Mononuclear cell (primary cell): Measurements from ENCODE around the gene PLCL1. TPM values are rescaled to one million over a fixed set of nuclear protein-coding genes. Genes with fewer than 3 reads are reported as not detected.

ENCODE experiments used
- H3K27me3 ChIP-seq: 2 replicates; pipeline ENCODE4 v1.6.0; 2011; ENCODE audit warnings: low read length, control low read depth; ENCODE audit not compliant: insufficient read depth
- H3K4me1 ChIP-seq: 2 replicates; pipeline ENCODE4 v1.5.1; 2011; ENCODE audit warnings: mild to moderate bottlenecking, low read length, control low read depth; ENCODE audit not compliant: insufficient read depth
- H3K4me3 ChIP-seq: 2 replicates; pipeline ENCODE4 v1.5.1; 2011; ENCODE audit warnings: mild to moderate bottlenecking, low read length, moderate library complexity
- H3K9me3 ChIP-seq: 2 replicates; pipeline ENCODE4 v1.5.1; 2011; ENCODE audit warnings: low read depth, mild to moderate bottlenecking, control low read depth, low read length
- total RNA-seq: library from RNA; depleted of rRNA; stranded (reverse); fragments of >200 nt; gene quantifications from one replicate; pipeline ENCODE4 v1.2.3, GENCODE V29; 2012

Gene PLCL1
- total RNA-seq, result 23.4 TPM

DNA sequence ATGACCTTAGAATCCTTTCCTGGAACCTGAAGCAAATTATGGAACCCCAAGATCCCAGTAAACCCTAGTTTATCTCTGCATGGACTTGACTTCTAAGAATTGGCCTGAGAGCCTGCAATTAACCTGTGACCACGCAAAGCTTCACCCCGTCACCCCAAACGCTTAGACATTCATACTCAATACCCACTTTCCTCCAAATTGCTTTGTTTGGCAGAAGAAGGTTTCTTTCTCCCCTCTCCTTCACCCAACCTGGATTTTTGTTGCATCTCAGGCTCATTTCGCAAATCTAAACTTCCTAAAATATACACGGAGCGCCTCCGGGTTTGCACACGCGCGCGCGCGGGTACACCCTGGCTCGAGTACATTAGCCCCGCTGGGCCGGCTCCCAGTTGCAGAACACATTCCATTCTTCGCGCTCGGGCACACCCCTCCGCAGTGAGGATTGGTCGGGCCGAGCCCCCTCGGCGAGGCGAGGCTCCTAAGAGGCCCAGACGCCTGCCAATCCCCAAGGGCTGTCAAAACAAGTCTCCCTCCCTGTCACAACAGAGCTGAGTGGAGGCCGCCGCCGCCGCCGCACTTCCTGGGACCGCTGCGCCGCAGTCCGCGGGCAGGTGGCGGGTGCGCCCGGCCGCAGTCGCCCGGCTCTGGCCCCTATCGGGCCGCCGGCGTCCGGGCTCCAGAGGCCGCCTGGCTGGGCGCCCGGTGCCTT lies at the start of gene PLCL1:
PLCL1 (plus strand) TSS at position 545 of the 709 bp plus-strand sequence.
- peak within 1 kb of the TSS; percentile 52 for H3K4me3 ChIP-seq
- H3K4me1 ChIP-seq, result peaks cover 22% of the 10 kb centered on the region
- H3K27me3 ChIP-seq, result peaks cover 40% of the 10 kb centered on the region
- no peaks in the 10 kb centered on the region for H3K9me3 ChIP-seq

DNA sequence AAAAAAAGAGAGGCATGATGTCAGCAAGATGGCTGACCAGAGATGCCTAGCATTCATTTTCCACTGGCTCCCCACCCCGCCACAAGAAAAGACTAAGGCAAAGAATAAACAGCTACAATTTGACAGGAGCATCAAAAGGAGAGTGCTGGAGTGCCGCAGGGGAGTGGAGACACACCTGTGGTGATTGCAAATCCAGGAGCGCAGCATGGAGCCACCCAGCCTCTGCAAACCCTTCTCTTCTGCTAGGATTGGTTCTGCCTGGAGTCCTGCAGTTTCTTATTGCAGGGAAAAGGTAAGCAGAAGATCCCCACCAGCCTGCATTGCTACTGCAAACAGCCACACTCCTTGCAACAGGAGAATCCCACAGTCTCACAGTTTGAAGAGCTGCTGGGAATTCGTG lies 45.4 kb upstream of the PLCL1 start:
- Histone ChIP-seq H3K4me1 (no peaks in the 10 kb centered on the region), H3K27me3 (no peaks in the 10 kb centered on the region), H3K4me3 (no peak overlapping the region), H3K9me3 (peaks cover 14% of the 10 kb centered on the region)

DNA sequence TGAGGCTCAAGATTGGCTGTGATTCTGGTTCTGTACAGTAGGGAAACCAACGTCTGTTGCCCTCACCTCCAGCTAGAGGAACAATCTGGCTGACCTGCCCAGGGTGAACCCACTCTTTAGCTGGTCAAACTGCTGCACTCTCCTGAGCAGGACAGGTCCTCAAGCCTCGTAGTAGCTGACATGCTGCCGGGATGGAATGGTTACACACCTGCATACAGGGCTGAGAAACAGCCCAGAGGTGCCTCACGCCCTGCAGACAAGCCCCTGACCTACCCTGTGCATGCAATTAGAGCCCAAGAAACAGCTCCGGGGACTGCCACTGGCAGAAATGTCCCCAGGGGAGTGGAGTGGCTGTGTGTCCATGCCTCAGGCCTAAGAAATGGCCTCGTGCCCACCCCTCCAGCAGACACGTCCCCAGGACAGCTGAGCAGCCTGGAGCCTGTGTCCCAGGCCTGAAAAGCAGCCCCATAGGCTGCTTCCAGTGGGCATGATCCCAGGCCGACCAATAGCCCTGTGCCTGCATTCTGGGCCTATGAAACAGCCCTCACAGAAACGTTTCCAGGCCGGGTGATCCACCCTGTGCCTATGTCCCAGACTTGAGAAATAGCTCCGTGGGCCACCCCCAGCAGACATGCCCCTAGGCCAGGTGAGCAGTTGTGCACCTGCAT lies 44.6 kb upstream of the PLCL1 start:
- H3K27me3 ChIP-seq, result no peaks in the 10 kb centered on the region

DNA sequence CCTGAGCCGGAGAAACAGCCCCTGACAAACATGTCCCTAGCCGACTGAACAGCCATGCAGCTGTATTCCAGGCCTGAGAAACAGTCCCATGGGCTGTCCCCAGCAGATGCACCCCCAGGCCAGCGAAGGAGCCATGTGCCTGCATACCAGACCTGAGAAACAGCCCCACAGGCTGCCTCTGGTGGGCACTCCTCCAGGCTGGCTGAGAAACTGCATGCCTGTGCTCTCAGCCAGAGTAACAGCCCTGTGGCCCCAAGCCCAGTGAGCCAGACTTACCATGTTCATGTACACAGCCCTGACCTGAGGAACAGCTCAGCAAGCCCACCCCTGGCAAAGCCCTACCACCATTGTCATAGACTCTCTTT lies 44.1 kb upstream of the PLCL1 start:
- H3K4me1 ChIP-seq, result no peaks in the 10 kb centered on the region
- no peaks in the 10 kb centered on the region for H3K27me3 ChIP-seq
- H3K4me3 ChIP-seq, result no peak overlapping the region
- H3K9me3 ChIP-seq, result peaks cover 14% of the 10 kb centered on the region

More for the DNA sequence above, 44.6 kb upstream of the PLCL1 start:
- H3K4me3 ChIP-seq, result no peak overlapping the region
- H3K4me1 ChIP-seq, result no peaks in the 10 kb centered on the region
- peaks cover 14% of the 10 kb centered on the region for H3K9me3 ChIP-seq

DNA sequence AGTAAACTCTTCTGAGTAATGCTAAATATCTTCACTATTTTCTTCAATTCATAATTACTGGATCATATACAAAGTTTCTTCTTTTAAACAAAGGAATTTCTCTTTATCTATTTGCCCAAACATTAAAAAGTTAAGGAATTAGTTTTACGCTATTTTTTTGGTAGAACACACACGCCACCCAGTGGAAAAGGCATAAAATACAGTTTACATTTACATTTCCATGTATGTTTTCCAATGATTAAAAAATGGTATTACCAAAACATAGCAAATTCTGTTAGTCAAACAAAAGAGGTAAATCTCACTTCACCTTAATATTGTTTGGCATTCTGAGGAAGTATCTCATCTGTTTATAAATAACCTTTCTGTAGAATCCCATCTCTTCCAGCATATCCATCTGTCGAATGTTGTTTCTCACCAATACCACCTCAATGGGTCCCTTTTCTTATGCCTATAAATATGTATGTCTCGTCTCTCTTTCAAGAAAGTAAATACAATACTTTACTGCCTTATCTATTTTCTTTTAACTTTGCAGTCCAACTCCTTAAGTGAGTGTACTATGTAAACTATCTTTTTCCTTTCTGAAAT lies 26.5 kb upstream of the PLCL1 start:
- Histone ChIP-seq H3K4me1 (no peaks in the 10 kb centered on the region), H3K4me3 (no peak overlapping the region), H3K27me3 (no peaks in the 10 kb centered on the region), H3K9me3 (no peaks in the 10 kb centered on the region)

DNA sequence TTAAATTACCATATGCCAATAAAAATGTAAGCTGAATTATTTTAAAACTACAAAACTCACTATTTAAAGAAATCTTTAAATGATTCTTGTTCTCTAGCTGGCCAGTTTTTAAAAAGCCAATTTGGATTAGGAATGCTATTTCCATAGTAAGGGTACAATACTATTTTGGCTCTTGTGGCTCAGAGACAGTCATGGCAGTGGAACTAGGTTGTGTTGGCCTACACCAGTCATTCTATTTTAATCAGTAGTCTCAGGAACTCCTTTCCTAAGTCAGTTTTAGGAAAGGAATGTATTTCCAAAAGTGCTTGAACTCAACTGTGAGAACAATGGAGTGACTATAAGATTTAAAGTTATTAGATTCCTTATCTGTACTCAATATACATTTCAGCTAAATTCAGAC lies 25.1 kb upstream of the PLCL1 start:
- H3K27me3 ChIP-seq, result no peaks in the 10 kb centered on the region
- no peaks in the 10 kb centered on the region for H3K9me3 ChIP-seq
- H3K4me1 ChIP-seq, result no peaks in the 10 kb centered on the region
- H3K4me3 ChIP-seq, result no peak overlapping the region

DNA sequence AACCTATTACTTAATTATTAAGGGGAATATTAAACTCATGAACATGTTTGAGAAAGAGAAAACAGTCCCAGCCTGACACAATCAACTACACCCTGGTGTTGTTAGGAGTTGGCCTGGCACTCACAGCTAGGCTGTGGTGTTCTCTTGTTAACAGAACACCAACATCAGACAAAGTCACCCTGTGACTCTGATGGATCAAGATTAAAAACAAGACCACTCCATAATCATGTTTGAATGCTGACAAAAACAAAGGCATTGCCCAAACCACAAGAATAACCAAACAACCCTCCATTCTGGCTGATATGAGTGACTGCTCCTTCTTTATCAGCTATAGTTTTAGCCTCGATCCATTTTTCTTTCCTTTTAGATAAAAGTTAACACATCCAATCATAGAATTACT lies 22.3 kb upstream of the PLCL1 start:
- Histone ChIP-seq H3K4me3 (no peak overlapping the region), H3K4me1 (peaks cover 10% of the 10 kb centered on the region), H3K9me3 (no peaks in the 10 kb centered on the region), H3K27me3 (peaks cover 13% of the 10 kb centered on the region)

DNA sequence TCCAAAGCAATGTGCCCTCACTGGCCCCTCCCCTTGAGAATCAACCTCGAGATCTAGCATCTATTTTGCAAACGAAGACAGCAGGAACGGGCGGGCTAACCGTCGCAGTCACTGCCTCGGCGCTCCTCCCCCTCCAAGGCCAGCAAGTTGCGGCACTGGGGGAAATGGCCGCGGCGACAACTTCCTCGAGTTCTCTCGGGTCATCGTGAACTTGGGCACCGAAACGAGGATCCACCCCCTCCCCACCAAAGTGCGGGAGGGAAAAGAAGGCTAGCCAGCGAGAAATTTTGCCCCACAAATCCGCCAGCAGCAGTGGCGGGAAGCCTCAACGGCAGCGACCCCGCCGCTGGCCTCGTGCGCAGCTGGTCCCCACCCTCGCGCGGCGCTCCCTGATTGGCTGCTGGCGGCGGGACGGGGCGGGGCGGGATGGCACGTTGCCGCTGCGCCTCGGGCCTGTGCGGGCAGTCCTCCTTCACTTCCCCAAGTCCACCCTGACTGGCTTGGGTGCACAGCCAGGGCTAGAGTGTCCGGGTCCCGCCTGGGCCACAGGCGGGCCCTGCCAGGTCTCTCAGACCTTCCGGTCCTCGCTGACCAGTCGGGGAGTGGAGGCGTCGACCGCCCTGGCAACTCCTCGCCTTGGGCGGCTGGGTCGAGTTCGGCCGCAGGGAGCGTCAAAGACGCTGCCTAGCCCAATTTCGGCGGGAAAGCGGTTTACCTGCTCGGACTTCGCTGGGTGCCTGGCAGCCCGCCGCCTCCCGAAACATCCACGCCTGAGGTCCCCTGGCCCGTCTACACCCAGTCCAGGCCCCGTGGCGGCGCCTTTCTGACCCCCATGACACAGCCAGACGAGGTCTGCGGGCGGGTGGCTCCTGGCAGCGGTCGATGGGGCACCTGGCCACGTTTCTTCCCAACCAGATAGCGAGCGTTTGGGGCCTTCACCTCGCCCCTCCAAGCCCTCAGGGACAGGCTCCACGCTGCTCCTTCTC lies 19.1 kb upstream of the PLCL1 start, which contains the start of gene BOLL:
BOLL (minus strand) TSS at position 364 of the 986 bp plus-strand sequence. CDS start 3,469 bp downstream, outside the sequence.
- Histone ChIP-seq H3K4me3 (peak within 1 kb of the TSS; percentile 20), H3K4me1 (peaks cover 10% of the 10 kb centered on the region), H3K9me3 (no peaks in the 10 kb centered on the region), H3K27me3 (peaks cover 25% of the 10 kb centered on the region)

DNA sequence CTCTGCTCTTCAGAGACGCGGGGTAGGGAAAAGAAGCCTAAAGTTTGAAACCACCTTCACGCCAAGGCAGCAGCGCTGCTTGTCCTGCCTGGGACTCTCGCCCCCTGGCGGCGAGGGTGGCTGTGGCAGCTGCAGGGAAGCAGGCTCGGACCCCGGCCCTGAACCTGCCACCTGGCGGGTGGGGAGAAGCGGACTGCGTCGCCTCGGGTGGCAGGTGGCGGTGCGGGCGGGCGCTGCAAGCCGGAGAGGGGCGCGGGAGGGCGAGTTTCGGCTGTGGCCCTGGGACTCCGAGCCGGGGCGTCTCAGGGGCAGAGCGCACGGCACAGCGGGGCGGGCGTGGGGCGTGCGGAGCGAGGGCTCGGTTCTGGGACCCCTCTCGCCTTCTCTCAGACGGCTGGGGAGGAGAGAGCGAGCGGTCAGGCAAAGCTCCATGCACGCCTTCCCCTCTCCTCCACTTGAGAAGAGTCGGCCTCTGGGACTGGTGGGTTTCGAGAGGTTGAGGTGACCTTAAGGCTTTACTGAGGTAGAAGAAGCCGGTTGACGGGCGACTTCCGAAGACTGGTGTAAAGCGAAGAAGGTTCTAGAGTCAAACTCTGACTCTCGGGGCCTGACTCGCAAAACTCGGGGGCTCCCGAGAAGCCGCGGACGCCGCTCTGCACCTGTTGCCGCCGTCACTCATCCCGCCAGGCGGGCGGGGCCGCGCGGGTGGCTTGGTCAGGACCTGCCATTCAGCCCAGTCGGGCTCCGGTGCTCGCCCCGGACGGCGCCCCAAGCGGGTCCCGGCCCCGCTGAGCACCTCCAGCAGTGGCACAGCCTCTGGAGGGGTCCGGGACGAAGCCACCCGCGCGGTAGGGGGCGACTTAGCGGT lies 18.1 kb upstream of the PLCL1 start:
- peaks cover 28% of the 10 kb centered on the region for H3K27me3 ChIP-seq
- H3K4me1 ChIP-seq, result peaks cover 10% of the 10 kb centered on the region
- no peaks in the 10 kb centered on the region for H3K9me3 ChIP-seq
- H3K4me3 ChIP-seq, result peak overlapping the region; percentile 20

DNA sequence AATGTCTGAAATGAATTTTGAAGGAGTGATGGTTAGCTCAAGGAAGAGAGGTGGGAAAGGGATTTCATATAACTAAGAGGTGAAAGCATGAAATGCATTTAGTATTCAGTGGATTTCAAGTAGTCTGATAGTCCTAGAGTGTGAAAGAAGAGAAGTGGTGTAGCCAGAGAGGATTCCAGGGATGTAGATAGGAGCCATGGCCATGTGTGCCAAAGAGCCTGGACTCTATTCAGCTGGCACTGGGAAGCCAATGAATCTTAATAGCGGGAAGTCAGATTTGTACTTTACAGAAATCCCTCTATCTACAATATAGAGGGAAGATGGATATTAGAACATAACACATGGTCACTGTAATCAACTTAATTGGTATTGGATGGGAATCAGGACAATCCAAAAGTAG lies 10.9 kb upstream of the PLCL1 start:
- Histone ChIP-seq H3K27me3 (peaks cover 26% of the 10 kb centered on the region), H3K4me1 (no peaks in the 10 kb centered on the region), H3K4me3 (no peak overlapping the region), H3K9me3 (no peaks in the 10 kb centered on the region)

DNA sequence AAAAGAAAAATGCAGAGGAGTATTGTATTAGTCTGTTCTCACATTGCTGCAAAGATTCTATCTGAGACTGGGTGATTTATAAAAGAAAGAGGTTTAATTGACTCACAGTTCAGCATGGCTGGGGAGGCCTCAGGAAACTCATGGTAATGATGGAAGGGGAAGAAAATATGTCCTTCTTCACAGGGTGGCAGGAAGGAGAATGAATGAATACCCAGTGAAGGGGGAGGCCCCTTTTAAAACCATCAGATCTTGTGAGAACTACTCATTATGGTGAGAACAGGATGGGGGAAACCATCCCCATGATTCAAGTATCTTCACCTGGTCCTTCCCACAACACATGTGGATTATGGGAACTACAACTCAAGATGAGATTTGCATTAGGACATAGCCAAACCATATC lies 9.1 kb upstream of the PLCL1 start:
- Histone ChIP-seq H3K27me3 (peaks cover 36% of the 10 kb centered on the region), H3K9me3 (no peaks in the 10 kb centered on the region), H3K4me1 (no peaks in the 10 kb centered on the region), H3K4me3 (no peak overlapping the region)

DNA sequence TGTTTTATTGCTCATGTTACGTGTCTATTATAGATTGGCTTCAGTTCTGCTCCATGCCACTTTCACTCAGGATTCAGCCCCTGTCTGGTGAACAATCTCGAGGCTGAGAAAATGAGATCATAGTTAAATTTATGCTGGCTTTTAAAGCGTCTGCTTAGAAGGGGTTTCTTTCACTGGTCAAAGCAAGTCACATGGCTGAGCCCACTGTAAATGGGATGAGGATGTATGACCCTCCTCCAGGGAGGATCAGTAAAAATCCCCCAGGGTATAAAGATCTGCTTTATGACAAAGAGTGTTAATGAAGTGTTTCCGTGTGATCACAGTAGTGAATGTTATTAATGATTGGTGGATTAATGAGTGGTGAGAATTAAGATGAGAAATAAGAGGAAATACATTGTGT lies 6.2 kb upstream of the PLCL1 start:
- Histone ChIP-seq H3K4me1 (peaks cover 3% of the 10 kb centered on the region), H3K9me3 (no peaks in the 10 kb centered on the region), H3K4me3 (no peak overlapping the region), H3K27me3 (peaks cover 48% of the 10 kb centered on the region)

DNA sequence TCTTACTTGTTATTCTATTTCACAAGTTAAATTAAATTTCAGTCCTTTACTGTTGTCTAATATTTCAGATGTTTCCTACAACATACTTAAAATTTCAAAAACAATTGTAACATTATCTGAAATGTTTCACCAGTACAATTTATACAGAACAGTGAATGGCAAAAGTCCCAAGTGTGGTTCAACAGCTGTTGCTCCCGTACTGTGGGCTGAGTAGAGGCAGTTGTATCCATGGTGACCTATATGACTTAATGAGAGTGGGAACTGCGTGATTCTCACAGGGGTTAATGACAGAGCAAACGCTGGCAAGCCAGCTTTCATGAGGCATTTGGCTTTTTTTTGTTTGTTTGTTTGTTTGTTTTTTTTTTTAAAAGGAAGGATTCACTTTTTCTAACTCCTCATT lies 5.3 kb upstream of the PLCL1 start:
- Histone ChIP-seq H3K27me3 (peaks cover 54% of the 10 kb centered on the region), H3K4me1 (peaks cover 10% of the 10 kb centered on the region), H3K4me3 (no peak overlapping the region), H3K9me3 (no peaks in the 10 kb centered on the region)

DNA sequence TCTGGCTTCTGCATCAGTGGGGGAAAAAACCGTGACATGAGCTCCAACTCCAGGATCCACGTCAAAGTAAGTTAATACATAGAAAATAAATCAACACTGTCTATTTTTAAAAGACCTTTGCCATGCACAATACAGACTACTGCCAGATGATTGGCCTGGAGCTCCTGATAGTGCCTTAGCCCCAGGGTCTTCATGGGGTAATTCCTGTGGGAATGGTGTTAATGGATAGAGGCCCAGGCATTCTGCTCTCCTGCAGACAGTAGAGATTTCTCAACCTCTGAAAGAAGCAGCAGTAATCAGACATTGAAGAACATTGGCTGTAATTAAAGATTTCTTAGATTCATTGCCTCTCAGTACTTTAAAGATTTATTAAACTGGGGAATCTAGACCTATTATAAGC lies 4.3 kb upstream of the PLCL1 start:
- peaks cover 46% of the 10 kb centered on the region for H3K27me3 ChIP-seq
- H3K9me3 ChIP-seq, result no peaks in the 10 kb centered on the region
- H3K4me1 ChIP-seq, result peaks cover 14% of the 10 kb centered on the region
- H3K4me3 ChIP-seq, result no peak overlapping the region
